ENCODE data around the gene ATP9B.

Gene ATP9B

DNA sequence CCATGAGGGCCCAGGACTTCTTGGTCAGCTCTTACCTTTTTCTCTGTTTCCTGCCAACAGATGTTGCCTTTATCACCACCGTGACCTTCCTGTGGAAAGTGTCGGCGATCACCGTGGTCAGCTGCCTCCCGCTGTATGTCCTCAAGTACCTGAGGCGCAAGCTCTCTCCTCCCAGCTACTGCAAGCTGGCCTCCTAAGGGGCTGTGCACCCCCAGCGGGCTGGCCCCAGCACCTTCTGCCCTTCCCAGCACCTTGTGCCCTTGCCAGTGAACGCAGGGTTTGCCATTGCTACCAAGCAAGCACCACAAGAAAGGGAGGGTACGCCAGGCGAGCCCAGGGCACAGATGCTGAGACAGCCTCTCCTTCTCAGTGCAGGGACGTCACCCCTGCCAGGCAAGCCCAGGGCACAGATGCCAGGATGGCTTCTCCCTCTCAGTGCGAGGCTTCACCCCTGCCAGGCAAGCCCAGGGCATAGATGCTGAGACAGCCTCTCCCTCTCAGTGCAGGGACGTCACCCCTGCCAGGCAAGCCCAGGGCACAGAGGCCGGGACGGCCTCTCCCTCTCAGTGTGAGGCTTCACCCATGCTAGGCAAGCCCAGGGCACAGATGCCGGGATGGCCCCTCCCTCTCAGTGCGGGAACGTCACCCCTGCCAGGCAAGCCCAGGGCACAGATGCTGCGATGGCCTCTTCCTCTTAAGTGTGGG is 308.1 kb downstream of the ATP9B start (continued):
- TF ChIP-seq ZNF404 (tag by site-specific recombination; IDR thresholded peaks at IDR 0.05), result no peak

DNA sequence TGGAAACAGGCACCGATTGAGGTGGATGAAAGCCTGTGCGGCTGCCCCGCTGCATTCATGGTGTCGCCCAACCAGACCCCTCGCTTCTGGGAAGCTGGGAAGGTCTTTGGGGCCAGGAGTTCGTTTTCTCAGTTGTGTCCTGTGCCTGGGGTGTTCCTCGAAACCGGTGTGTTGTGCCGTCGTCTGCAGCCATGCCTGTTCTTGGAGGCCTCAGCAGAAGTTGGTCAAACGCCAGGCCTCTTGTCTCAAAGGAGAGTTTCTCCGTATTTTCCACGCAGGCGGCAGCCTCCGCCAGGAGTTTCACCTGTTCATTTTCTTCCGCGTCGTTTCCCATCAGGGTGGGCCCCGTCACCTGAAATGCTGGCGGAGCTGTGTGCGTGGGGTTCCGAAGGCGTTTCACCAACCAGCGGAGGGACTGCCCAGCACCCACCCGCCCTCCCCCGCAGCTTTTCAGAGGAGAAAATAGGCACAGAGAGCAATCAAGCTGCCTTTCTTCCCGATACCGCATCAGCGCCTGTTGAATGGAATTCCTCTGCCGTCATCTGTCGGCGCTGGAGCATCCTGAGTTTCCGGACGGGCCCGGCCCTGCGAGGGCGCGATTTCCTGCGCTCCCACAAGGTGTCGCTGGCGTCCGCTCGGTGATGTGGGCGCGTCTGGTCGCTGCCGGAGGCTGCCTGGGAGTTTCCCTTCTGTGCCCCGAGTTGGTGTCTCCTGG is 309.5 kb downstream of the ATP9B start:
- ChIA-PET POLR2A (no interaction called here), CTCF (interaction anchor here (0.6 to 7.4 kb wide), 27 partner anchors 9 to 1690 kb away, joined by 3 to 139 read pairs (median 4); no protein-coding TSS in a partner anchor)
- Histone ChIP-seq H3K4me1 (ENCODE audit: control insufficient read depth, insufficient read depth, low read length) (no peaks in the 10 kb centered on the region), H3K4me3 (ENCODE audit: low read depth, low read length) (no peak overlapping the region), H3K27ac (ENCODE audit: extremely low read depth, low read depth, low read length) (no peak overlapping the region), H3K9me3 (ENCODE audit: control insufficient read depth, insufficient read depth, low read depth, low read length) (no peaks in the 10 kb centered on the region), H3K36me3 (ENCODE audit: control insufficient read depth in 2 of 2, insufficient read depth in 1 of 2, low read length in 2 of 2) (peaks cover 0 to 6% of the 10 kb centered on the region in 2 experiments; a peak in 1 of 3 replicates)
- no peak for TF ChIP-seq SETDB1 (IDR thresholded peaks at IDR 0.05; ENCODE audit: insufficient read length, low read length)
- TF ChIP-seq, protein P1, sequence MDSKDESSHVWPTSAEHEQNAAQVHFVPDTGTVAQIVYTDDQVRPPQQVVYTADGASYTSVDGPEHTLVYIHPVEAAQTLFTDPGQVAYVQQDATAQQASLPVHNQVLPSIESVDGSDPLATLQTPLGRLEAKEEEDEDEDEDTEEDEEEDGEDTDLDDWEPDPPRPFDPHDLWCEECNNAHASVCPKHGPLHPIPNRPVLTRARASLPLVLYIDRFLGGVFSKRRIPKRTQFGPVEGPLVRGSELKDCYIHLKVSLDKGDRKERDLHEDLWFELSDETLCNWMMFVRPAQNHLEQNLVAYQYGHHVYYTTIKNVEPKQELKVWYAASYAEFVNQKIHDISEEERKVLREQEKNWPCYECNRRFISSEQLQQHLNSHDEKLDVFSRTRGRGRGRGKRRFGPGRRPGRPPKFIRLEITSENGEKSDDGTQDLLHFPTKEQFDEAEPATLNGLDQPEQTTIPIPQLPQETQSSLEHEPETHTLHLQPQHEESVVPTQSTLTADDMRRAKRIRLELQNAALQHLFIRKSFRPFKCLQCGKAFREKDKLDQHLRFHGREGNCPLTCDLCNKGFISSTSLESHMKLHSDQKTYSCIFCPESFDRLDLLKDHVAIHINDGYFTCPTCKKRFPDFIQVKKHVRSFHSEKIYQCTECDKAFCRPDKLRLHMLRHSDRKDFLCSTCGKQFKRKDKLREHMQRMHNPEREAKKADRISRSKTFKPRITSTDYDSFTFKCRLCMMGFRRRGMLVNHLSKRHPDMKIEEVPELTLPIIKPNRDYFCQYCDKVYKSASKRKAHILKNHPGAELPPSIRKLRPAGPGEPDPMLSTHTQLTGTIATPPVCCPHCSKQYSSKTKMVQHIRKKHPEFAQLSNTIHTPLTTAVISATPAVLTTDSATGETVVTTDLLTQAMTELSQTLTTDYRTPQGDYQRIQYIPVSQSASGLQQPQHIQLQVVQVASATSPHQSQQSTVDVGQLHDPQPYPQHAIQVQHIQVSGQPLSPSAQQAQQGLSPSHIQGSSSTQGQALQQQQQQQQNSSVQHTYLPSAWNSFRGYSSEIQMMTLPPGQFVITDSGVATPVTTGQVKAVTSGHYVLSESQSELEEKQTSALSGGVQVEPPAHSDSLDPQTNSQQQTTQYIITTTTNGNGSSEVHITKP (tag by site-specific recombination; IDR thresholded peaks at IDR 0.05), result peak; percentile 64
- TF ChIP-seq, protein P2, sequence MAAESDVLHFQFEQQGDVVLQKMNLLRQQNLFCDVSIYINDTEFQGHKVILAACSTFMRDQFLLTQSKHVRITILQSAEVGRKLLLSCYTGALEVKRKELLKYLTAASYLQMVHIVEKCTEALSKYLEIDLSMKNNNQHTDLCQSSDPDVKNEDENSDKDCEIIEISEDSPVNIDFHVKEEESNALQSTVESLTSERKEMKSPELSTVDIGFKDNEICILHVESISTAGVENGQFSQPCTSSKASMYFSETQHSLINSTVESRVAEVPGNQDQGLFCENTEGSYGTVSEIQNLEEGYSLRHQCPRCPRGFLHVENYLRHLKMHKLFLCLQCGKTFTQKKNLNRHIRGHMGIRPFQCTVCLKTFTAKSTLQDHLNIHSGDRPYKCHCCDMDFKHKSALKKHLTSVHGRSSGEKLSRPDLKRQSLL (tag by site-specific recombination; IDR thresholded peaks at IDR 0.05), result peak; percentile 74; the same call in 1 of the 2 replicates
- TF ChIP-seq ZNF146 (tag by site-specific recombination; IDR thresholded peaks at IDR 0.05), result no peak
- TF ChIP-seq, protein P3, sequence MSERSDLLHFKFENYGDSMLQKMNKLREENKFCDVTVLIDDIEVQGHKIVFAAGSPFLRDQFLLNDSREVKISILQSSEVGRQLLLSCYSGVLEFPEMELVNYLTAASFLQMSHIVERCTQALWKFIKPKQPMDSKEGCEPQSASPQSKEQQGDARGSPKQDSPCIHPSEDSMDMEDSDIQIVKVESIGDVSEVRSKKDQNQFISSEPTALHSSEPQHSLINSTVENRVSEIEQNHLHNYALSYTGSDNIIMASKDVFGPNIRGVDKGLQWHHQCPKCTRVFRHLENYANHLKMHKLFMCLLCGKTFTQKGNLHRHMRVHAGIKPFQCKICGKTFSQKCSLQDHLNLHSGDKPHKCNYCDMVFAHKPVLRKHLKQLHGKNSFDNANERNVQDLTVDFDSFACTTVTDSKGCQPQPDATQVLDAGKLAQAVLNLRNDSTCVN (tag by site-specific recombination; optimal IDR thresholded peaks at IDR 0.05), result peak; percentile 14
- TF ChIP-seq, protein P4, sequence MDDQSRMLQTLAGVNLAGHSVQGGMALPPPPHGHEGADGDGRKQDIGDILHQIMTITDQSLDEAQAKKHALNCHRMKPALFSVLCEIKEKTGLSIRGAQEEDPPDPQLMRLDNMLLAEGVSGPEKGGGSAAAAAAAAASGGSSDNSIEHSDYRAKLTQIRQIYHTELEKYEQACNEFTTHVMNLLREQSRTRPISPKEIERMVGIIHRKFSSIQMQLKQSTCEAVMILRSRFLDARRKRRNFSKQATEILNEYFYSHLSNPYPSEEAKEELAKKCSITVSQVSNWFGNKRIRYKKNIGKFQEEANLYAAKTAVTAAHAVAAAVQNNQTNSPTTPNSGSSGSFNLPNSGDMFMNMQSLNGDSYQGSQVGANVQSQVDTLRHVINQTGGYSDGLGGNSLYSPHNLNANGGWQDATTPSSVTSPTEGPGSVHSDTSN (CRISPR knock-in tag; IDR thresholded peaks at IDR 0.05), result no peak; the same call in 1 of the 2 replicates
- peak; percentile 48; the same call in 1 of the 2 replicates for TF ChIP-seq GLIS1 (tag by site-specific recombination; IDR thresholded peaks at IDR 0.05)
- TF ChIP-seq, protein P5, sequence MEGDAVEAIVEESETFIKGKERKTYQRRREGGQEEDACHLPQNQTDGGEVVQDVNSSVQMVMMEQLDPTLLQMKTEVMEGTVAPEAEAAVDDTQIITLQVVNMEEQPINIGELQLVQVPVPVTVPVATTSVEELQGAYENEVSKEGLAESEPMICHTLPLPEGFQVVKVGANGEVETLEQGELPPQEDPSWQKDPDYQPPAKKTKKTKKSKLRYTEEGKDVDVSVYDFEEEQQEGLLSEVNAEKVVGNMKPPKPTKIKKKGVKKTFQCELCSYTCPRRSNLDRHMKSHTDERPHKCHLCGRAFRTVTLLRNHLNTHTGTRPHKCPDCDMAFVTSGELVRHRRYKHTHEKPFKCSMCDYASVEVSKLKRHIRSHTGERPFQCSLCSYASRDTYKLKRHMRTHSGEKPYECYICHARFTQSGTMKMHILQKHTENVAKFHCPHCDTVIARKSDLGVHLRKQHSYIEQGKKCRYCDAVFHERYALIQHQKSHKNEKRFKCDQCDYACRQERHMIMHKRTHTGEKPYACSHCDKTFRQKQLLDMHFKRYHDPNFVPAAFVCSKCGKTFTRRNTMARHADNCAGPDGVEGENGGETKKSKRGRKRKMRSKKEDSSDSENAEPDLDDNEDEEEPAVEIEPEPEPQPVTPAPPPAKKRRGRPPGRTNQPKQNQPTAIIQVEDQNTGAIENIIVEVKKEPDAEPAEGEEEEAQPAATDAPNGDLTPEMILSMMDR (tag by site-specific recombination; IDR thresholded peaks at IDR 0.05), result peak; percentile 91
- TF ChIP-seq ZNF654 (tag by site-specific recombination; IDR thresholded peaks at IDR 0.05; ENCODE audit: low read depth), result peak; percentile 60
- TF ChIP-seq WT1 (tag by site-specific recombination; IDR thresholded peaks at IDR 0.05), result no peak
- 0 out of 2 replicates have a peak, but pooled peaks have one; percentile 30 for TF ChIP-seq IKZF3 (tag by site-specific recombination; IDR thresholded peaks at IDR 0.05)
- TF ChIP-seq ZFHX2 (tag by site-specific recombination; conservative IDR thresholded peaks at IDR 0.05), result peak; percentile 39
- peak; percentile 61 for TF ChIP-seq KLF9 (tag by site-specific recombination; IDR thresholded peaks at IDR 0.05; ENCODE audit: low read depth)
- no peak for TF ChIP-seq ZNF561 (tag by site-specific recombination; IDR thresholded peaks at IDR 0.05; ENCODE audit: borderline replicate concordance)
- peak; percentile 68 for TF ChIP-seq SCRT2 (tag by site-specific recombination; IDR thresholded peaks at IDR 0.05)
- TF ChIP-seq, protein P6, sequence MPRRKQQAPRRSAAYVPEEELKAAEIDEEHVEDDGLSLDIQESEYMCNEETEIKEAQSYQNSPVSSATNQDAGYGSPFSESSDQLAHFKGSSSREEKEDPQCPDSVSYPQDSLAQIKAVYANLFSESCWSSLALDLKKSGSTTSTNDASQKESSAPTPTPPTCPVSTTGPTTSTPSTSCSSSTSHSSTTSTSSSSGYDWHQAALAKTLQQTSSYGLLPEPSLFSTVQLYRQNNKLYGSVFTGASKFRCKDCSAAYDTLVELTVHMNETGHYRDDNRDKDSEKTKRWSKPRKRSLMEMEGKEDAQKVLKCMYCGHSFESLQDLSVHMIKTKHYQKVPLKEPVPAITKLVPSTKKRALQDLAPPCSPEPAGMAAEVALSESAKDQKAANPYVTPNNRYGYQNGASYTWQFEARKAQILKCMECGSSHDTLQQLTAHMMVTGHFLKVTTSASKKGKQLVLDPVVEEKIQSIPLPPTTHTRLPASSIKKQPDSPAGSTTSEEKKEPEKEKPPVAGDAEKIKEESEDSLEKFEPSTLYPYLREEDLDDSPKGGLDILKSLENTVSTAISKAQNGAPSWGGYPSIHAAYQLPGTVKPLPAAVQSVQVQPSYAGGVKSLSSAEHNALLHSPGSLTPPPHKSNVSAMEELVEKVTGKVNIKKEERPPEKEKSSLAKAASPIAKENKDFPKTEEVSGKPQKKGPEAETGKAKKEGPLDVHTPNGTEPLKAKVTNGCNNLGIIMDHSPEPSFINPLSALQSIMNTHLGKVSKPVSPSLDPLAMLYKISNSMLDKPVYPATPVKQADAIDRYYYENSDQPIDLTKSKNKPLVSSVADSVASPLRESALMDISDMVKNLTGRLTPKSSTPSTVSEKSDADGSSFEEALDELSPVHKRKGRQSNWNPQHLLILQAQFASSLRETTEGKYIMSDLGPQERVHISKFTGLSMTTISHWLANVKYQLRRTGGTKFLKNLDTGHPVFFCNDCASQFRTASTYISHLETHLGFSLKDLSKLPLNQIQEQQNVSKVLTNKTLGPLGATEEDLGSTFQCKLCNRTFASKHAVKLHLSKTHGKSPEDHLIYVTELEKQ (tag by site-specific recombination; IDR thresholded peaks at IDR 0.05; ENCODE audit: borderline replicate concordance), result no peak

Measured in HEK293 (cell line).